Measurements from ENCODE around the gene TMEM132A.

GRCh38 chr11:60906132-60906972 lies 17.9 kb upstream of the TMEM132A start, which contains the start of gene PRPF19:
- TF ChIP-seq, protein P1, sequence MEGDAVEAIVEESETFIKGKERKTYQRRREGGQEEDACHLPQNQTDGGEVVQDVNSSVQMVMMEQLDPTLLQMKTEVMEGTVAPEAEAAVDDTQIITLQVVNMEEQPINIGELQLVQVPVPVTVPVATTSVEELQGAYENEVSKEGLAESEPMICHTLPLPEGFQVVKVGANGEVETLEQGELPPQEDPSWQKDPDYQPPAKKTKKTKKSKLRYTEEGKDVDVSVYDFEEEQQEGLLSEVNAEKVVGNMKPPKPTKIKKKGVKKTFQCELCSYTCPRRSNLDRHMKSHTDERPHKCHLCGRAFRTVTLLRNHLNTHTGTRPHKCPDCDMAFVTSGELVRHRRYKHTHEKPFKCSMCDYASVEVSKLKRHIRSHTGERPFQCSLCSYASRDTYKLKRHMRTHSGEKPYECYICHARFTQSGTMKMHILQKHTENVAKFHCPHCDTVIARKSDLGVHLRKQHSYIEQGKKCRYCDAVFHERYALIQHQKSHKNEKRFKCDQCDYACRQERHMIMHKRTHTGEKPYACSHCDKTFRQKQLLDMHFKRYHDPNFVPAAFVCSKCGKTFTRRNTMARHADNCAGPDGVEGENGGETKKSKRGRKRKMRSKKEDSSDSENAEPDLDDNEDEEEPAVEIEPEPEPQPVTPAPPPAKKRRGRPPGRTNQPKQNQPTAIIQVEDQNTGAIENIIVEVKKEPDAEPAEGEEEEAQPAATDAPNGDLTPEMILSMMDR (IDR thresholded peaks at IDR 0.05) = no peak
- peak in 1 of 2 donors; percentile 45 for TF ChIP-seq POLR2A (IDR thresholded peaks at IDR 0.05)

All from vagina (tissue), 2 donors.